Common myeloid progenitor, CD34-positive (primary cell): Measurements from ENCODE around the gene ACOXL.

ENCODE experiments used
- CTCF ChIA-PET: fragments of 350-600 bp; sonication (Branson Sonifier 250); formaldehyde crosslinking; loops from one replicate; lab custom pipeline; 2021; ENCODE audit warnings: antibody characterized with exemption; lab: Charles Lee
- POLR2A ChIA-PET: fragments of 350-600 bp; sonication (Branson Sonifier 250); formaldehyde crosslinking; loops from one replicate; lab custom pipeline; 2021; ENCODE audit warnings: antibody characterized with exemption; lab: Charles Lee
- DNase-seq, 3 donors: peaks; one replicate each; pipeline versions ENCODE4 v3.0.0 to v3.0.0-alpha.2; 2013
- H3K27ac ChIP-seq, 2 experiments: 1 replicate in 1 of 2; 2 replicates in 1 of 2; pipeline ENCODE4 v1.7.0; 2013; ENCODE audit warnings: inconsistent platforms in 2 of 2, low read length in 2 of 2, mild to moderate bottlenecking in 2 of 2, low read depth in 1 of 2, moderate library complexity in 1 of 2; ENCODE audit not compliant: severe bottlenecking in 2 of 2, insufficient read depth in 1 of 2, poor library complexity in 1 of 2
- H3K27me3 ChIP-seq, 5 experiments: replicated peaks in 2 of 5; 1 replicate in 3 of 5; 2 replicates in 2 of 5; pipeline versions ENCODE4 v1.6.1 to v1.7.0; 2013; ENCODE audit warnings: low read length in 4 of 5, mild to moderate bottlenecking in 2 of 5, moderate library complexity in 2 of 5, inconsistent platforms in 1 of 5; ENCODE audit not compliant: insufficient read depth in 5 of 5, control insufficient read depth in 4 of 5
- H3K36me3 ChIP-seq, 4 experiments: 1 replicate in 2 of 4; 2 replicates in 2 of 4; pipeline versions ENCODE4 v1.6.1 to v1.7.0; 2013; ENCODE audit warnings: low read length in 3 of 4, control low read depth in 1 of 4, mild to moderate bottlenecking in 1 of 4; ENCODE audit not compliant: control insufficient read depth in 4 of 4, insufficient read depth in 4 of 4
- H3K4me1 ChIP-seq, 4 experiments: 1 replicate in 3 of 4; 2 replicates in 1 of 4; pipeline versions ENCODE4 v1.6.1 to v1.7.1; 2013; ENCODE audit warnings: low read length in 3 of 4, mild to moderate bottlenecking in 3 of 4, control low read depth in 1 of 4, inconsistent platforms in 1 of 4, moderate library complexity in 1 of 4; ENCODE audit not compliant: control insufficient read depth in 4 of 4, insufficient read depth in 4 of 4; ENCODE audit errors: control extremely low read depth in 1 of 4
- H3K4me3 ChIP-seq, 7 experiments: 1 replicate in 4 of 7; 2 replicates in 3 of 7; pipeline versions ENCODE4 v1.5.1 to v1.7.0; 2013; ENCODE audit warnings: mild to moderate bottlenecking in 7 of 7, low read length in 6 of 7, moderate library complexity in 6 of 7, inconsistent platforms in 2 of 7, low read depth in 2 of 7, control low read depth in 1 of 7; ENCODE audit not compliant: insufficient read depth in 4 of 7, control insufficient read depth in 1 of 7; ENCODE audit errors: extremely low read depth in 1 of 7
- H3K9me3 ChIP-seq, 5 experiments: 1 replicate in 4 of 5; 2 replicates in 1 of 5; pipeline versions ENCODE4 v1.6.1 to v1.7.1; 2013; ENCODE audit warnings: low read length in 4 of 5, mild to moderate bottlenecking in 2 of 5, inconsistent platforms in 1 of 5, low read depth in 1 of 5, moderate library complexity in 1 of 5; ENCODE audit not compliant: control insufficient read depth in 4 of 5, insufficient read depth in 2 of 5; ENCODE audit errors: control extremely low read depth in 1 of 5
- WGBS: methylation state at CpG from one replicate; pipeline ENCODE4 v1.1.5; 2013; ENCODE audit not compliant: insufficient coverage; 5-methylcytosine and 5-hydroxymethylcytosine counted together

The ACOXL gene

GRCh38 chr2:110744429-110744828 is 12.1 kb downstream of the ACOXL start:
- 100% methylated on average over 2 of the region's 4 CpGs for WGBS
- H3K4me1 ChIP-seq, result peaks cover 4 to 18% (median 14%) of the 10 kb centered on the region in 4 experiments
- H3K27me3 ChIP-seq, result no peaks in the 10 kb centered on the region
- H3K9me3 ChIP-seq, result peaks cover 0 to under 1% (median 0%) of the 10 kb centered on the region in 5 experiments
- H3K36me3 ChIP-seq, result no peaks in the 10 kb centered on the region
- POLR2A ChIA-PET, result no interaction called here
- no peak for DNase-seq
- H3K4me3 ChIP-seq, result no peak overlapping the region
- no peak overlapping the region for H3K27ac ChIP-seq
- CTCF ChIA-PET, result no interaction called here

- 100% methylated on average over 2 of the region's 2 CpGs for WGBS
- CTCF ChIA-PET, result interaction anchor here (1.2 kb wide), 1 partner anchor 22 kb away, joined by 3 read pairs; no protein-coding TSS in a partner anchor
- POLR2A ChIA-PET, result interaction anchor here (0.7 kb wide), 1 partner anchor 9 kb away, joined by 3 read pairs; no protein-coding TSS in a partner anchor
These were observed 12.7 kb downstream of the ACOXL start for GRCh38 chr2:110745048-110745447.

GRCh38 chr2:110746586-110747521 is 14.5 kb downstream of the ACOXL start:
- Histone ChIP-seq H3K4me1 (peaks cover 4 to 18% (median 13%) of the 10 kb centered on the region in 4 experiments), H3K27ac (no peak overlapping the region), H3K9me3 (no peaks in the 10 kb centered on the region), H3K27me3 (no peaks in the 10 kb centered on the region), H3K4me3 (no peak overlapping the region), H3K36me3 (no peaks in the 10 kb centered on the region)
- POLR2A ChIA-PET, result no interaction called here
- DNase-seq, result no peak
- 96% methylated on average over 12 of the region's 14 CpGs for WGBS
- CTCF ChIA-PET, result interaction anchor here (0.8 kb wide), 1 partner anchor 68 kb away, joined by 4 read pairs; no protein-coding TSS in a partner anchor

More at GRCh38 chr2:110745048-110745447, 12.7 kb downstream of the ACOXL start:
- DNase-seq, result no peak
- Histone ChIP-seq H3K36me3 (no peaks in the 10 kb centered on the region), H3K4me3 (no peak overlapping the region), H3K4me1 (peaks cover 4 to 18% (median 14%) of the 10 kb centered on the region in 4 experiments), H3K27me3 (no peaks in the 10 kb centered on the region), H3K9me3 (no peaks in the 10 kb centered on the region), H3K27ac (no peak overlapping the region)

GRCh38 chr2:110747522-110748488 is 15.4 kb downstream of the ACOXL start:
- POLR2A ChIA-PET, result interaction anchor here (1.5 kb wide), 1 partner anchor 69 kb away, joined by 4 read pairs; the partner anchor contains the start of gene BUB1
- CTCF ChIA-PET, result interaction anchor here (0.8 to 1.4 kb wide), 3 partner anchors 14 to 69 kb away, joined by 3 to 4 read pairs (median 3); no protein-coding TSS in a partner anchor

DNA sequence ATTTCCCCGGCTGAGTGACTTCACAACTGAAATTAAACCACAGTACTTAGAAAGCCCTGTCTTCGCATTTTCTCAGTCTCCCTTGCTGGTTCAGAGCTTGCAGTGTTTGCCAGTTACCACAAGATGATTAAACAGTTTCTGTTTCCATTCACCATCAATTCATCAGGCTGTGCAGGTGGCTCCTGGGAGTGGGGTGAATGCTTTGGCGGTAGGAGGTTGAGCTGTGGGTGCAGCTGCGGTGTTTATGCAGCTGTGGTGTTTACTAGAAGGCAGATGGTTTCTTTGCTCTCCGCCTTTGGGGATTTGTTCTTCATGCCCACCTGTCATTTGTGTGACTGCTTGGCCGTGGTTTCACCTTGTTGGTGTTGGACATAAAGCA is 16.1 kb downstream of the ACOXL start:
- no peaks in the 10 kb centered on the region for H3K27me3 ChIP-seq
- H3K27ac ChIP-seq, result no peak overlapping the region
- POLR2A ChIA-PET, result interaction anchor here (1.5 kb wide), 1 partner anchor 70 kb away, joined by 4 read pairs; the partner anchor contains the start of gene BUB1
- peak; percentile 72 to 95 (median 92) for DNase-seq
- H3K4me1 ChIP-seq, result peaks cover 4 to 18% (median 13%) of the 10 kb centered on the region in 4 experiments
- 3% methylated on average over 5 of the region's 6 CpGs for WGBS
- no peaks in the 10 kb centered on the region for H3K36me3 ChIP-seq
- peak overlapping the region in 4 of 7 experiments; percentile 3 to 50 (median 32) for H3K4me3 ChIP-seq
- H3K9me3 ChIP-seq, result no peaks in the 10 kb centered on the region
- CTCF ChIA-PET, result interaction anchor here (1.2 to 1.4 kb wide), 2 partner anchors 13 to 14 kb away, joined by 3 read pairs; no protein-coding TSS in a partner anchor

More at GRCh38 chr2:110747522-110748488, 15.4 kb downstream of the ACOXL start:
- peak overlapping the region in 3 of 7 experiments; percentile 3 to 50 (median 31) for H3K4me3 ChIP-seq
- DNase-seq, result no peak
- WGBS, result 90% methylated on average over 4 of the region's 8 CpGs
- H3K36me3 ChIP-seq, result no peaks in the 10 kb centered on the region
- H3K27me3 ChIP-seq, result no peaks in the 10 kb centered on the region
- H3K27ac ChIP-seq, result no peak overlapping the region
- no peaks in the 10 kb centered on the region for H3K9me3 ChIP-seq
- peaks cover 4 to 18% (median 13%) of the 10 kb centered on the region in 4 experiments for H3K4me1 ChIP-seq

DNA sequence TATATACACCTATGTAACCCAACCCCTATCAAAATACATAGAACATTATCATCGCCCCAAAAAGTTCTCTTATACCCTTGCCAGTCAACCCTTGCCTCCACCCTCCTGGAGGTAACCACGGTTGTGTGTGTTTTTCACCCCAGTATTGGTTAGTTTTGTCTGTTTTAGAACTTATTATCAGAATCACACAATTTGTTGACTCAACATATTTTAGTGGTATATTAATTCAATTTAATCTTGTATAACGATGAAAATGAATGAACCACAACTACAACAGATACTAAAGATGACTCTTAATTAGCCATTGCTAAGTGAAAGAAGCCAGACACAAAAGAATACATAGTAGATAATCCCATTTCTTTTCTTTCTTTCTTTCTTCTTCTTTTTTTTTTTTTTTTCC is 19.3 kb downstream of the ACOXL start:
- no peak for DNase-seq
- H3K4me1 ChIP-seq, result peaks cover 4 to 18% (median 13%) of the 10 kb centered on the region in 4 experiments
- H3K9me3 ChIP-seq, result no peaks in the 10 kb centered on the region
- ChIA-PET POLR2A (no interaction called here), CTCF (no interaction called here)
- no peak overlapping the region for H3K27ac ChIP-seq
- H3K27me3 ChIP-seq, result no peaks in the 10 kb centered on the region
- no CpG with 5 or more reads among the region's 3 CpGs for WGBS
- no peak overlapping the region for H3K4me3 ChIP-seq
- H3K36me3 ChIP-seq, result no peaks in the 10 kb centered on the region
